ENCODE measurements around the gene TAAR6. TPM values are rescaled to one million over a fixed set of nuclear protein-coding genes. Genes with fewer than 3 reads are reported as not detected.

The TAAR6 gene
- total and polyA plus RNA-seq, 9 of the 15 experiments (the other 6 are each of a cell fraction or from before 2014, with no cell fraction given) = not detected

GRCh38 chr6:132525866-132526265, 44.3 kb upstream of the TAAR6 start:
- no peak overlapping the region for H3K9ac ChIP-seq (ENCODE audit: insufficient read depth in 1 of 2, low read depth in 2 of 2, low read length in 2 of 2)
- H3K4me3 ChIP-seq = no peak overlapping the region
- in situ Hi-C loops (cut with MboI) = loop anchor here (25.0 kb wide), 2 partner anchors 236 to 1011 kb away; partner anchors contain the start of gene VNN2
- no peak for FAIRE-seq
- no peaks in the 10 kb centered on the region for H3K79me2 ChIP-seq (ENCODE audit: control insufficient read depth, insufficient read depth, low read length)
- no peaks in the 10 kb centered on the region; a peak in 1 of 5 replicates for H3K4me1 ChIP-seq (replicated peaks in 1 of 2; ENCODE audit: control insufficient read depth in 2 of 2, insufficient read depth in 2 of 2, low read length in 2 of 2)
- no peak for DNase-seq (ENCODE audit: extremely low read depth in 1 of 4, low spot score in 3 of 4)
- H3K27ac ChIP-seq (ENCODE audit: extremely low read depth, low read depth, low read length) = no peak overlapping the region
- BruUV-seq (replicated peaks) = no TSS peak
- ATAC-seq = no peak
- POLR2A ChIA-PET = interaction anchor here (1.6 kb wide), 1 partner anchor 13 kb away, joined by 6 read pairs; the partner anchor contains the start of gene STX7
- peaks cover 10% of the 10 kb centered on the region in 2 experiments; a peak in 4 of 5 replicates for H3K27me3 ChIP-seq (ENCODE audit: control insufficient read depth in 2 of 2, insufficient read depth in 2 of 2, low read length in 2 of 2)
- WGBS (ENCODE audit: insufficient coverage, low coverage, missing lambda C conversion rate) = 0% methylated on average over 4 of the region's 4 CpGs
- no peaks in the 10 kb centered on the region for H4K20me1 ChIP-seq (replicated peaks; ENCODE audit: control insufficient read depth, insufficient read depth, low read length)
- no peaks in the 10 kb centered on the region for H3K36me3 ChIP-seq (ENCODE audit: control insufficient read depth, insufficient read depth, low read length)
- no peak overlapping the region for H3K4me2 ChIP-seq (ENCODE audit: insufficient read depth, low read length)
- H2AFZ ChIP-seq (ENCODE audit: low read depth, low read length) = no peak overlapping the region
- no peaks in the 10 kb centered on the region for H3K9me1 ChIP-seq (ENCODE audit: control insufficient read depth, insufficient read depth, low read length)
- no peaks in the 10 kb centered on the region for H3K9me3 ChIP-seq (replicated peaks; ENCODE audit: control insufficient read depth, insufficient read depth, low read depth, low read length)
- TF ChIP-seq NR2C2 (CRISPR knock-in tag; IDR thresholded peaks at IDR 0.05) (no peak), NR2C2 (tag; IDR thresholded peaks at IDR 0.05) (no peak), HIVEP1 (CRISPR knock-in tag; IDR thresholded peaks at IDR 0.05) (no peak), CAMTA2 (CRISPR knock-in tag; conservative IDR thresholded peaks at IDR 0.05) (no peak), GATA2 (CRISPR knock-in tag; IDR thresholded peaks at IDR 0.05) (no peak), RBM25 (IDR thresholded peaks at IDR 0.05; ENCODE audit: low read depth, low read length, severe bottlenecking) (no peak)
- intact Hi-C loops (cut with micrococcal nuclease) = loop anchor here (10.0 kb wide), 1 partner anchor 1389 kb away; no protein-coding TSS in a partner anchor
- CTCF ChIA-PET (ENCODE audit: low intra/inter-chr PET ratio) = no interaction called here

- H4K20me1 ChIP-seq (replicated peaks; ENCODE audit: control insufficient read depth, insufficient read depth, low read length) = no peaks in the 10 kb centered on the region
- H3K9me1 ChIP-seq (ENCODE audit: control insufficient read depth, insufficient read depth, low read length) = no peaks in the 10 kb centered on the region
- BruUV-seq (replicated peaks) = no TSS peak
- ATAC-seq (no peak), DNase-seq (ENCODE audit: extremely low read depth in 1 of 4, low spot score in 3 of 4) (no peak), FAIRE-seq (no peak)
- TF ChIP-seq NFXL1 (CRISPR knock-in tag; IDR thresholded peaks at IDR 0.05) (no peak), HNRNPK (IDR thresholded peaks at IDR 0.05; ENCODE audit: low read depth, low read length, poor library complexity, severe bottlenecking) (no peak), GTF2B (IDR thresholded peaks at IDR 0.05; ENCODE audit: extremely low read depth, insufficient read length) (no peak), PYGO2 (tag; IDR thresholded peaks at IDR 0.05) (no peak), OTX1 (CRISPR knock-in tag; IDR thresholded peaks at IDR 0.05) (no peak), MYNN (IDR thresholded peaks at IDR 0.05) (no peak), MYNN (CRISPR knock-in tag; IDR thresholded peaks at IDR 0.05) (no peak), ZNF766 (CRISPR knock-in tag; conservative IDR thresholded peaks at IDR 0.05) (no peak)
- no peak overlapping the region for H3K4me2 ChIP-seq (ENCODE audit: insufficient read depth, low read length)
- ChIA-PET POLR2A (interaction anchor here (1.0 to 1.6 kb wide), 2 partner anchors 14 to 291 kb away, joined by 3 to 6 read pairs; partner anchors contain the start of gene STX7), CTCF (ENCODE audit: low intra/inter-chr PET ratio) (no interaction called here)
- no peak overlapping the region for H3K9ac ChIP-seq (ENCODE audit: insufficient read depth in 1 of 2, low read depth in 2 of 2, low read length in 2 of 2)
- intact Hi-C loops (cut with micrococcal nuclease) = loop anchor here (10.0 kb wide), 1 partner anchor 1388 kb away; no protein-coding TSS in a partner anchor
- H3K79me2 ChIP-seq (ENCODE audit: control insufficient read depth, insufficient read depth, low read length) = no peaks in the 10 kb centered on the region
- H3K4me3 ChIP-seq = no peak overlapping the region
- 0% methylated on average over 1 of the region's 2 CpGs for WGBS (ENCODE audit: insufficient coverage, low coverage, missing lambda C conversion rate)
- no peak overlapping the region for H3K27ac ChIP-seq (ENCODE audit: extremely low read depth, low read depth, low read length)
- H2AFZ ChIP-seq (ENCODE audit: low read depth, low read length) = no peak overlapping the region
- H3K4me1 ChIP-seq (replicated peaks in 1 of 2; ENCODE audit: control insufficient read depth in 2 of 2, insufficient read depth in 2 of 2, low read length in 2 of 2) = no peaks in the 10 kb centered on the region; a peak in 1 of 5 replicates
- in situ Hi-C loops (cut with MboI) = loop anchor here (25.0 kb wide), 2 partner anchors 236 to 1011 kb away; partner anchors contain the start of gene VNN2
- peaks cover 9 to 10% of the 10 kb centered on the region in 2 experiments; a peak in 4 of 5 replicates for H3K27me3 ChIP-seq (ENCODE audit: control insufficient read depth in 2 of 2, insufficient read depth in 2 of 2, low read length in 2 of 2)
- H3K9me3 ChIP-seq (replicated peaks; ENCODE audit: control insufficient read depth, insufficient read depth, low read depth, low read length) = no peaks in the 10 kb centered on the region
- H3K36me3 ChIP-seq (ENCODE audit: control insufficient read depth, insufficient read depth, low read length) = no peaks in the 10 kb centered on the region
These were observed 43.7 kb upstream of the TAAR6 start for GRCh38 chr6:132526461-132526860.
